HG03135 (cell line): ENCODE measurements around the gene FBXO47.

Experiments used
- ATAC-seq: cut with Tn5 transposase; IDR thresholded peaks from one replicate; pipeline ENCODE4 v1.9.1; 2021; ENCODE audit warnings: mild to moderate bottlenecking, moderate library complexity; ENCODE audit not compliant: unreplicated experiment

The FBXO47 gene

DNA sequence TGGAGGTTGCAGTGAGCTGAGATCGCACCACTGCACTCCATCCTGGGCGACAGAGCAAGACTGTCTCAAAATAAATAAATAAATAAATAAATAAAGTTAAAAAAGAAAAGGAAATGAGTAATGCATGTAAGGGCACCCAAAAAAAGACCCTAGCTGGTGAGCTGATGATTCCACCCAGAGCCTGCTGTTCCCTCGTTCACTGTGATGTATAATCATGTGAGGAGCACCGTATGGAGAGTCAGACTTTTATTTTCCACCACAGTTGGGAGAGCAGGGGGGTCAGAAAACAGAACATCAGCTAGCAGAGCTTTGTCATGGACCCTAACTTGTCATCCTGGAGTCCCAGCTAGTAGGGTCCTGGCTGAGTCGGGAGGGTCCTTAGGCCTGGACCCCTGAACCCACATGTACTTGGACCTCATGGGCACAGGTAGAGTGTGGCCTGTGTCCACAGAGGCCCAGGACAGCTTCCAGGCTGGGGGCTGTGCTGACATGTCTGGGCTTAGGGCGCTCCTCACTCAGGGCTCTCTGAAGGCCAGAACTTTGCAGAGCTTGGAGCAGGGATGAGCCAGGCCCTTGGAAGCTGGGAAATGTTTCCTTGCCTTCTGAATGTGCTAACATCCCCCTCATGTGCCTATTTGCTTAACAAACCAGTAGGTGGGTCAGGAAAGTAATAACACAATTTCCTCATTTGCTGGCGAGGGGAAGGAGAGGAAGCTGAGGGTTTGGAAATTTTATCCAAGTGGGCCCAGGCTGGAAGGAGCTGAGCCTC, 60.6 kb downstream of the FBXO47 start:
- no peak for ATAC-seq

GRCh38 chr17:38905375-38905774, 61.8 kb downstream of the FBXO47 start:
- ATAC-seq, result no peak

DNA sequence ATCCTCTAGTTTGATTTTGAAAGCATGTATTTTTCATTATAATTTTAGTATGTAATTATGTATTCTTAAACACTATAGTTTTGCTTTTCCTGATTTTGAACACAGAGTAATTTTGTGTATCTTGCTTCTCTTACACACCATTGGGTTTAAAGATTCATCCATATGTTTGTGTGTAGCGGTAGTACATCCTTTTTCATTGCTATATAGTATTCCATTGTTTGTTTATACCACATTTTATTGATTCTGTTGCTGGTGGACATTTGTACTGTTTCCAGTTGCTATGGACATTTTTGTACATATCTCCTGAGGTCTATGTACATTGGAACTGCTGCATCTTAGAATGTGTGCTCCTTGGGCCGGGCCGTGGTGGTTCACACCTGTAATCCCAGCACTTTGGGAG, 62.3 kb downstream of the FBXO47 start:
- no peak for ATAC-seq

GRCh38 chr17:38903404-38903803, 63.8 kb downstream of the FBXO47 start:
- no peak for ATAC-seq

DNA sequence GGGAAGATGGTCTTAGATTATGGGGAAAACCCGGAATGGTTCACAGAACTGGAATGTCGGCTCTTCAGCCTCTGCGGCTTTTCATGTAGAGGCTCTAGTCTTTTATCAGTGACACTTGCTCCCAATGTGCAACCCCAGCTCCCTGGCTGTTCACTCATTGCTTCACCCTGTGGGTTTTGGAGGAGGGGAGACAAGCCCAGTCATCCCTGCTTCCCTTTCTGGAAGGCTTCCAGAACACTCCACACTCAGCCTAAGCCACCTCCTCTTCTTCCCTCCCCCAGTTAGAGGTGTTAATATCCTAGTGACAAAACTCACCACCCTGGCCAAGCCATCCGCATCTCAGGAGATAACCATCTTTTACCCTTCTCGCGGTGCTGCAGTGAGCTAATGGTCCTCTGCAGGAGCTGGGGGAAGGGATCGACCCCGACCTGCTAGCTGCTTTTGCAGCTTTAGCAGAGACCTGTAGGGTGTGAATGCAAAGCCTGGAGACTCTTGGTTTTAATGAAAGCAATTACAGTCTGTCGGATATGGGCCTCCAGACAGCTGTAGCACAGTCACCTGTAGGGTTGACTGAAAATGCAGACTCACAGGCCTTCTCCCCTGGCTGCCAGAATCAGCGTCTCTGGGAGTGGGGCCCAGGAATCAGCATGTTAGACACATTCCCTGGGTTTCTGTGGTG, 66.1 kb downstream of the FBXO47 start:
- ATAC-seq, result no peak

GRCh38 chr17:38899421-38899820, 67.8 kb downstream of the FBXO47 start:
- no peak for ATAC-seq

- ATAC-seq, result peak; percentile 79
Observed at GRCh38 chr17:38898812-38899348, 68.3 kb downstream of the FBXO47 start.

- ATAC-seq, result no peak
Observed at GRCh38 chr17:38898291-38898679, 68.9 kb downstream of the FBXO47 start.

DNA sequence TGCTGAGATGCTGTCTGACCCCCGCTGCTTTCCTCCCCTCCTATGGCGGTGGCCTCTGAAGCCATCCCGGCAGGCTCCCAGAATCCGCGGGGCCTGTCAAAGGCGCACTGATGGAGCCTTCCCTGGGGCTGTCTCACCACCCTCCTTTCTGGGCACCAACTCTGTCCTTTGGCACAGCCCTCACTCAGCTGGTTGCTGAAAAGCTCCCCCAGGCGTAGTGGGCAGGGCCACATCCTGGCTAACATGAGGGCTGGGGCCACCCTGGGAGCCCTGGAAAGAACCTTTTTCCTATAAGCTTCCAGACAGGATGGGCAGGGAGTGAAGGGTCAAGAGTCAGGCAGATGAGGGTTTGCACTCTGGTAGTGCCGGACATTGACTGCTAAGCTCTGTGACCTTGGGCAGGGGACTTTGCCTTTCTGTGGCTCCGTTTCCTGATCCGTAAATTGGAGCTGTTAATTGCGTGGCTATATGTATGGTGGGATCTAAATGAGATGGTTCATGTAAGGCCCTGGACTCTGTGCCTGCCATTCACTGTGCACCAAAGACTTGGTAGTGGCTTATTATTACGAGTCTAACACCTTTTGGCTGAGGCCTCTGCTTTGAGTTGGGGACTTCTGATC, 69.4 kb downstream of the FBXO47 start:
- no peak for ATAC-seq

DNA sequence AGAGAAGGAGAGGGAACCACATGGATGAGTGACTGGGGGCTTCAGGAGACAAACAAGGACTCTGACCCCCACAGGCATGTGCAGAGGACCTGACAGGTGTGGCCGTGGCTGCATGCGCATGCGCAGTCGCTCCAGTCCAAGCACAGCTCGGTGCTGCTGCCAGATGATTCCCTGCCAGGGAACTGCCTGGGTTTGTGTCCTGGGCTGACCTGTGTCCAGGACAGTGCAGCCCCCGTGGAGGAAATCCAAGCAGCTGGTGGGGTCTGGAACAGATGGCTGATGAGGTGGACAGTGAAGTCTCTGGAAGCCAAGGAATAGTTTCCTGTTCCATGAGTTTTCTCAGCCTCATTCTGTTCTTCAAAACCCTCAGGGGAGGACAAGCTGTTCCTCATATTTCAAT, 70.0 kb downstream of the FBXO47 start:
- no peak for ATAC-seq

GRCh38 chr17:38896346-38896954, 70.8 kb downstream of the FBXO47 start:
- ATAC-seq, result no peak

- ATAC-seq, result no peak
Observed at GRCh38 chr17:38894276-38894675, 72.9 kb downstream of the FBXO47 start.

- ATAC-seq, result no peak
Observed at GRCh38 chr17:38893607-38894006, 73.6 kb downstream of the FBXO47 start.

GRCh38 chr17:38893113-38893512, 74.1 kb downstream of the FBXO47 start:
- ATAC-seq, result no peak

GRCh38 chr17:38892620-38893019, 74.6 kb downstream of the FBXO47 start:
- ATAC-seq, result no peak

GRCh38 chr17:38892083-38892482, 75.1 kb downstream of the FBXO47 start:
- no peak for ATAC-seq

- no peak for ATAC-seq
Observed at GRCh38 chr17:38891441-38891840, 75.8 kb downstream of the FBXO47 start.

DNA sequence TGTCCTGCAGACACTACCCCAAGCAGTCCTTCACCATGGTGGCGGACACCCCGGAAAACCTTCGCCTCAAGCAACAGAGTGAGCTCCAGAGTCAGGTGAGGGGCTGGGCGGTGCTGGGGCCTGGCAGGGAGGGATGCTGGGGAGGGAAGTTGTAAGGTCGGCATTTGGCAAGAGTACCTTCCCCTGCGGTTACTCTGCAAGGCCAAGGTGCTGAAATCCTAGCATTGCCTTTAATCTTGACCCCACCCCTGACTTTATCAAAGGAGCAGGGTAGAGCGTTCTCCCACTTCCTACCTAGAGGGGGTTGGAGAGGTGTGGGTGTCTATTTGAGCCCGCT, 76.8 kb downstream of the FBXO47 start:
- no peak for ATAC-seq

GRCh38 chr17:38889745-38890409, 77.3 kb downstream of the FBXO47 start:
- no peak for ATAC-seq

DNA sequence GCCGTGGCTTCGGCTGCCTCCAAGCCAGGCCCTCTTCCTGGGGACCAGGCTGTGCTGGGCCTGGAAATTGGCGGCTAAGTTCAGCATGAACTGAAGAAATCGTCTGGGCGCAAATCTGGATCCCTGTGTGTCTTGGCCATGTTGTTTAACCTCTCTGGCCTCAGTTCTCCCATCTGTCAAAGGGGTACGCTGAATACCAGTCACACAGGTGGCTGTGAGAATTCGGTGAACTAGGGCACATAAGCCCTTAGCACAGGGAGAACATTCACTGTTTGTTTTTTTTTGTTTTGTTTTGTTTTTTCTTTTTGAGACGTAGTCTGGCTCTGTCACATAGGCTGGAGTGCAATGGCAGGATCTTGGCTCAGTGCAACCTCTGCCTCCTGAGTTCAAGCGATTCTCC, 78.4 kb downstream of the FBXO47 start:
- ATAC-seq, result no peak

GRCh38 chr17:38886643-38887010, 80.6 kb downstream of the FBXO47 start:
- no peak for ATAC-seq
